ENCODE results near the gene TP53TG5. TPM values are rescaled to one million over a fixed set of nuclear protein-coding genes. Genes with fewer than 3 reads are reported as not detected.

TP53TG5 gene
- total RNA-seq, 4 donors from 2014 or later = not detected

- Histone ChIP-seq H3K27ac (peak overlapping the region; percentile 73 to 92 (median 82)), H3K27me3 (no peaks in the 10 kb centered on the region), H3K4me1 (peaks cover 0 to 37% (median 2%) of the 10 kb centered on the region in 4 donors), H3K9me3 (no peaks in the 10 kb centered on the region), H3K36me3 (peaks cover 0 to 15% (median 0%) of the 10 kb centered on the region in 3 donors), H3K4me3 (peak overlapping the region; percentile 70 to 89 (median 85))
- peak in 2 of 3 donors; percentile 59 to 71 for DNase-seq
- TF ChIP-seq POLR2A (IDR thresholded peaks at IDR 0.05) (peak; percentile 17 to 45), CTCF (IDR thresholded peaks at IDR 0.05) (no peak)
Observed at GRCh38 chr20:45407067-45407745, 29.1 kb upstream of the TP53TG5 start.

GRCh38 chr20:45406260-45407066, 28.3 kb upstream of the TP53TG5 start:
- H3K4me1 ChIP-seq = peaks cover 0 to 35% (median 2%) of the 10 kb centered on the region in 4 donors
- DNase-seq = peak; percentile 60 to 87 (median 84)
- TF ChIP-seq CTCF (IDR thresholded peaks at IDR 0.05) (peak in 1 of 6 experiments; percentile 1), POLR2A (IDR thresholded peaks at IDR 0.05) (peak in 1 of 2 donors; percentile 26)
- peak overlapping the region; percentile 73 to 92 (median 82) for H3K27ac ChIP-seq
- H3K27me3 ChIP-seq = no peaks in the 10 kb centered on the region
- peak overlapping the region; percentile 70 to 89 (median 85) for H3K4me3 ChIP-seq
- no peaks in the 10 kb centered on the region for H3K9me3 ChIP-seq
- H3K36me3 ChIP-seq = peaks cover 0 to 15% (median 0%) of the 10 kb centered on the region in 3 donors

- H3K36me3 ChIP-seq = peaks cover 0 to 14% (median 0%) of the 10 kb centered on the region in 3 donors
- H3K9me3 ChIP-seq = peaks cover 0 to 6% (median under 1%) of the 10 kb centered on the region in 4 donors
- H3K4me3 ChIP-seq = peak overlapping the region; percentile 70 to 89 (median 85)
- DNase-seq = peak; percentile 19 to 69 (median 58)
- no peaks in the 10 kb centered on the region for H3K27me3 ChIP-seq
- peaks cover 0 to 30% (median 2%) of the 10 kb centered on the region in 4 donors for H3K4me1 ChIP-seq
- H3K27ac ChIP-seq = peak overlapping the region; percentile 73 to 92 (median 82)
- TF ChIP-seq POLR2A (IDR thresholded peaks at IDR 0.05) (peak in 1 of 2 donors; percentile 17), CTCF (IDR thresholded peaks at IDR 0.05) (no peak)
Observed at GRCh38 chr20:45405571-45406259, 27.6 kb upstream of the TP53TG5 start.

- no peak for DNase-seq
- H3K27ac ChIP-seq = no peak overlapping the region
- no peak for TF ChIP-seq POLR2A (IDR thresholded peaks at IDR 0.05)
- TF ChIP-seq CTCF (IDR thresholded peaks at IDR 0.05) = no peak
Observed at GRCh38 chr20:45404438-45404837, 26.3 kb upstream of the TP53TG5 start.

GRCh38 chr20:45402946-45403345, 24.8 kb upstream of the TP53TG5 start:
- TF ChIP-seq POLR2A (IDR thresholded peaks at IDR 0.05) = no peak
- no peak for TF ChIP-seq CTCF (IDR thresholded peaks at IDR 0.05)
- Histone ChIP-seq H3K27me3 (no peaks in the 10 kb centered on the region), H3K27ac (no peak overlapping the region), H3K36me3 (no peaks in the 10 kb centered on the region), H3K9me3 (peaks cover 0 to 15% (median 3%) of the 10 kb centered on the region in 4 donors), H3K4me3 (no peak overlapping the region), H3K4me1 (peaks cover 0 to 12% (median 2%) of the 10 kb centered on the region in 4 donors)
- no peak for DNase-seq

More at GRCh38 chr20:45404438-45404837, 26.3 kb upstream of the TP53TG5 start:
- no peaks in the 10 kb centered on the region for H3K27me3 ChIP-seq
- H3K36me3 ChIP-seq = peaks cover 0 to 2% (median 0%) of the 10 kb centered on the region in 3 donors
- H3K9me3 ChIP-seq = peaks cover 0 to 15% (median 3%) of the 10 kb centered on the region in 4 donors
- H3K4me1 ChIP-seq = peaks cover 0 to 20% (median 2%) of the 10 kb centered on the region in 4 donors
- H3K4me3 ChIP-seq = no peak overlapping the region

All from Peyer's patch (tissue), 4 donors.